Loucy (cell line): Measurements from ENCODE around the gene COL10A1.

Experiments
- H2AFZ ChIP-seq: fragments of 200-600 bp; sonication (generic); 2 replicates; pipeline ENCODE4 v1.6.0; 2016; ENCODE audit warnings: antibody characterized with exemption, mild to moderate bottlenecking, low read length, moderate library complexity
- H3F3A ChIP-seq: fragments of 200-600 bp; 2 replicates; pipeline ENCODE4 v1.6.0; 2016; ENCODE audit warnings: antibody characterized with exemption, low read depth, mild to moderate bottlenecking
- H3K27me3 ChIP-seq: fragments of 200-600 bp; sonication (generic); 2 replicates; pipeline ENCODE4 v1.6.1; 2014; ENCODE audit warnings: low read length, mild to moderate bottlenecking; ENCODE audit not compliant: insufficient read depth, poor library complexity, severe bottlenecking
- H3K36me3 ChIP-seq: fragments of 200-600 bp; sonication (generic); 2 replicates; pipeline ENCODE4 v1.6.1; 2016; ENCODE audit warnings: low read length; ENCODE audit not compliant: insufficient read depth
- H3K4me1 ChIP-seq: fragments of 200-600 bp; sonication (generic); 2 replicates; pipeline ENCODE4 v1.5.1; 2014; ENCODE audit warnings: low read length, mild to moderate bottlenecking; ENCODE audit not compliant: insufficient read depth, poor library complexity, severe bottlenecking
- H3K4me2 ChIP-seq: fragments of 200-600 bp; sonication (generic); 2 replicates; pipeline ENCODE4 v1.6.0; 2014; ENCODE audit warnings: antibody characterized with exemption, low read length, low read depth, mild to moderate bottlenecking; ENCODE audit not compliant: poor library complexity, severe bottlenecking
- H3K4me3 ChIP-seq: fragments of 200-600 bp; sonication (generic); 2 replicates; pipeline ENCODE4 v1.5.1; 2014; ENCODE audit warnings: low read length, mild to moderate bottlenecking, mixed read lengths; ENCODE audit not compliant: poor library complexity, severe bottlenecking
- H3K79me2 ChIP-seq: fragments of 200-600 bp; sonication (generic); 2 replicates; pipeline ENCODE4 v1.6.1; 2014; ENCODE audit warnings: low read length; ENCODE audit not compliant: insufficient read depth
- H3K9ac ChIP-seq: fragments of 200-600 bp; sonication (generic); 2 replicates; pipeline ENCODE4 v1.6.0; 2014; ENCODE audit warnings: mild to moderate bottlenecking, low read depth, low read length, moderate library complexity; ENCODE audit not compliant: poor library complexity, severe bottlenecking
- H3K9me2 ChIP-seq: fragments of 200-600 bp; sonication (generic); replicated peaks from 2 replicates; pipeline ENCODE4 v1.6.1; 2016; ENCODE audit warnings: low read depth, low read length, mixed read lengths
- H3K9me3 ChIP-seq: fragments of 200-600 bp; sonication (generic); 2 replicates; pipeline ENCODE4 v1.6.1; 2014; ENCODE audit warnings: mild to moderate bottlenecking, antibody characterized with exemption, low read length, low read depth; ENCODE audit not compliant: insufficient read depth
- H4K20me1 ChIP-seq: fragments of 200-600 bp; sonication (generic); 2 replicates; pipeline ENCODE4 v1.6.0; 2014; ENCODE audit warnings: antibody characterized with exemption, low read length, mild to moderate bottlenecking; ENCODE audit not compliant: insufficient read depth, poor library complexity, severe bottlenecking
- CTCF ChIP-seq: fragments of 200-600 bp; sonication (generic); conservative IDR thresholded peaks from 2 replicates; pipeline ENCODE4 v1.5.1; 2014; ENCODE audit warnings: mild to moderate bottlenecking, antibody characterized with exemption, low read length
- EZH2phosphoT487 ChIP-seq: fragments of 200-600 bp; IDR thresholded peaks from 2 replicates; pipeline ENCODE4 v1.6.1; 2018; ENCODE audit warnings: antibody characterized with exemption, mild to moderate bottlenecking, moderate library complexity, borderline replicate concordance

COL10A1 gene

GRCh38 chr6:116126032-116126431 lies at the start of gene COL10A1:
TSS of gene COL10A1 (minus strand) at chr6:116126132. CDS start at chr6:116125492, 640 bp downstream.
- Histone ChIP-seq H3K79me2 (no peaks in the 10 kb centered on the region), H2AFZ (no peak within 1 kb of the TSS), H4K20me1 (no peaks in the 10 kb centered on the region), H3K4me1 (no peaks in the 10 kb centered on the region), H3K36me3 (no peaks in the 10 kb centered on the region), H3K9me3 (no peaks in the 10 kb centered on the region), H3K4me3 (no peak within 1 kb of the TSS), H3K27me3 (no peaks in the 10 kb centered on the region), H3K9me2 (no peaks in the 10 kb centered on the region), H3K9ac (no peak within 1 kb of the TSS), H3K4me2 (no peak within 1 kb of the TSS), H3F3A (no peaks in the 10 kb centered on the region)
- TF ChIP-seq CTCF (no peak), EZH2phosphoT487 (no peak)

DNA sequence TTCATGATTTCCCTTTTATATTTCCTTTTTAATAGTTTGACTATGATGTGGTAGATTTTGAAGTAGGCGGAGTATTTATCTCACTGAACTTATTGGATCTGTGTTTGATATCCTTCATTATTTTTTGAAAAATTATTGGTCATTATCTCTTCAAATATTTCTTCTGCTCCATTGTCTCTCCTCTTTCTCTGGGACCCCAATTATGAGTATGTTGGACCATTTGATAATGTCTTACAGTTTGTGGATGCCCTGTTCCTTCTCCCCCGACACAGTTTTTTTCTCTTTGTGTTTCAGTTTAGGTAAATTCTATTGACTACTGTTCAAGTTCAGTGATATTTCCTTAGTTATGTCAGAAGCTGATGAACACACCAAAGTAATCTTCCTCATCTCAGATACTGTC lies 49.4 kb upstream of the COL10A1 start:
- Histone ChIP-seq H3F3A (no peaks in the 10 kb centered on the region), H3K79me2 (no peaks in the 10 kb centered on the region), H3K4me3 (no peak overlapping the region), H3K36me3 (no peaks in the 10 kb centered on the region), H3K4me2 (no peak overlapping the region), H4K20me1 (no peaks in the 10 kb centered on the region), H3K9ac (no peak overlapping the region), H3K27me3 (no peaks in the 10 kb centered on the region), H2AFZ (no peak overlapping the region), H3K9me3 (no peaks in the 10 kb centered on the region), H3K4me1 (no peaks in the 10 kb centered on the region), H3K9me2 (no peaks in the 10 kb centered on the region)
- TF ChIP-seq CTCF (no peak), EZH2phosphoT487 (no peak)

DNA sequence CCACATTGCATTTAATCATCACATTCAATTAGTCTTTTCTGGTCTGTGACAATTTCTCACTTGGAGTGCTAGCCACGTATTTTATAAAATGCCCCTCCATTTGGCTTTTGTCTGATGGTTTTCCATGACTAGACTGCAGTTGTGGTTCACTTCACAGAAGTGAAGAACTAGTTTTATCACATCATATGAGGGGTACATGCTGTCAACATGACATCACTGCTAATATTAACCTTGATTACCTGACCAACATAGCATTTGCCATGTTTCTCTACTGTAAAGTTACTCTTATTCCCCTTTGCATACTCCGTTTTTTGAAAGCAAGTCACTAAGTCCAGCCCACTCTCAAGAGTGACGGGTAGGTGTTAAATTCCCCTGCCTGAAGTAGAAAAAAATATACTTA lies 48.0 kb upstream of the COL10A1 start:
- Histone ChIP-seq H3K27me3 (no peaks in the 10 kb centered on the region), H3F3A (no peaks in the 10 kb centered on the region), H3K9ac (no peak overlapping the region), H3K36me3 (no peaks in the 10 kb centered on the region), H3K9me3 (no peaks in the 10 kb centered on the region), H4K20me1 (no peaks in the 10 kb centered on the region), H3K4me1 (no peaks in the 10 kb centered on the region), H3K4me2 (no peak overlapping the region), H3K9me2 (no peaks in the 10 kb centered on the region), H3K4me3 (no peak overlapping the region), H3K79me2 (no peaks in the 10 kb centered on the region), H2AFZ (no peak overlapping the region)
- TF ChIP-seq CTCF (no peak), EZH2phosphoT487 (no peak)
